IMR-90 (cell line): Measurements from ENCODE around the gene MEIS2. TPM values are rescaled to one million over a fixed set of nuclear protein-coding genes. Genes with fewer than 3 reads are reported as not detected.

Experiments used
- ATAC-seq: fragments of 200-7000 bp; cut with Tn5 transposase; 2 replicates; pipeline ENCODE4 v1.9.1; 2020; ENCODE audit warnings: low read depth, mild to moderate bottlenecking, moderate library complexity
- BruUV-seq: library from RNA; stranded (reverse); fragments of 400-500 nt; replicated peaks from 2 replicates; lab custom pipeline; 2021; lab: Mats Ljungman, UMichigan
- CTCF ChIA-PET: fragments of 300-600 bp; formaldehyde crosslinking; extraction: SDS; loops from one replicate; lab custom pipeline; 2021; ENCODE audit warnings: antibody characterized with exemption; lab: Yijun Ruan, JAX
- POLR2A ChIA-PET: fragments of 300-600 bp; sonication (Branson Sonifier 250); formaldehyde crosslinking; loops from one replicate; lab custom pipeline; 2022; ENCODE audit warnings: antibody characterized with exemption; ENCODE audit not compliant: unreplicated experiment; lab: Charles Lee
- DNase-seq: peaks from one replicate; pipeline ENCODE4 v3.0.0; 2013
- H2AFZ ChIP-seq: replicated peaks from 2 replicates; pipeline ENCODE3; 2013; ENCODE audit warnings: low read length, mild to moderate bottlenecking; ENCODE audit not compliant: poor library complexity
- H2AK5ac ChIP-seq: 2 replicates; pipeline ENCODE4 v1.6.1; 2013; ENCODE audit warnings: low read depth, low read length, inconsistent platforms
- H2AK9ac ChIP-seq: replicated peaks from 2 replicates; pipeline ENCODE3; 2013; ENCODE audit warnings: mild to moderate bottlenecking, low read depth, low read length, moderate library complexity; ENCODE audit not compliant: poor library complexity
- H2BK120ac ChIP-seq: 2 replicates; pipeline ENCODE4 v1.6.1; 2013; ENCODE audit warnings: low read depth, low read length, inconsistent platforms
- H2BK15ac ChIP-seq: 3 replicates; pipeline ENCODE4 v1.6.1; 2013; ENCODE audit warnings: low read depth, low read length, inconsistent platforms
- H2BK20ac ChIP-seq: 2 replicates; pipeline ENCODE4 v1.6.1; 2013; ENCODE audit warnings: low read depth, mild to moderate bottlenecking, inconsistent platforms, low read length, moderate library complexity
- H2BK5ac ChIP-seq: 2 replicates; pipeline ENCODE4 v1.6.1; 2013; ENCODE audit warnings: mild to moderate bottlenecking, low read depth, low read length, inconsistent platforms; ENCODE audit not compliant: poor library complexity, severe bottlenecking
- H3K14ac ChIP-seq: replicated peaks from 2 replicates; pipeline ENCODE4 v1.6.1; 2013; ENCODE audit warnings: low read depth, low read length, inconsistent platforms
- H3K18ac ChIP-seq: 2 replicates; pipeline ENCODE4 v1.6.1; 2013; ENCODE audit warnings: low read depth, low read length, control low read depth
- H3K23ac ChIP-seq: 2 replicates; pipeline ENCODE4 v1.6.1; 2013; ENCODE audit warnings: low read depth, low read length, inconsistent platforms
- H3K27ac ChIP-seq: 2 replicates; pipeline ENCODE4 v1.5.1; 2013; ENCODE audit warnings: mild to moderate bottlenecking, control low read depth, low read length; ENCODE audit not compliant: insufficient read depth
- H3K27me3 ChIP-seq: 2 replicates; pipeline ENCODE4 v1.6.1; 2013; ENCODE audit warnings: low read length; ENCODE audit not compliant: control insufficient read depth, insufficient read depth
- H3K36me3 ChIP-seq: 2 replicates; pipeline ENCODE4 v1.6.1; 2013; ENCODE audit warnings: low read length, mixed read lengths; ENCODE audit not compliant: control insufficient read depth, insufficient read depth
- H3K4ac ChIP-seq: 2 replicates; pipeline ENCODE4 v1.6.1; 2013; ENCODE audit warnings: low read depth, low read length, inconsistent platforms
- H3K4me1 ChIP-seq: 2 replicates; pipeline ENCODE4 v1.6.1; 2013; ENCODE audit warnings: low read length, mixed read lengths; ENCODE audit not compliant: control insufficient read depth, insufficient read depth
- H3K4me2 ChIP-seq: 2 replicates; pipeline ENCODE4 v1.6.1; 2013; ENCODE audit warnings: low read depth, mild to moderate bottlenecking, control low read depth, low read length, moderate library complexity
- H3K4me3 ChIP-seq: 2 replicates; pipeline ENCODE4 v1.5.1; 2013; ENCODE audit warnings: low read depth, mild to moderate bottlenecking, control low read depth, low read length, moderate library complexity; ENCODE audit not compliant: insufficient read depth
- H3K56ac ChIP-seq: 2 replicates; pipeline ENCODE4 v1.6.1; 2013; ENCODE audit warnings: low read length, inconsistent platforms; ENCODE audit not compliant: insufficient read depth; ENCODE audit errors: extremely low read depth
- H3K79me1 ChIP-seq, 2 experiments: 2 replicates each; pipeline ENCODE4 v1.6.1; 2013; ENCODE audit warnings: low read length in 2 of 2, inconsistent platforms in 1 of 2, low read depth in 1 of 2
- H3K9ac ChIP-seq: 2 replicates; pipeline ENCODE4 v1.6.1; 2013; ENCODE audit warnings: low read depth, low read length, control low read depth
- H3K9me1 ChIP-seq: 2 replicates; pipeline ENCODE4 v1.6.1; 2013; ENCODE audit warnings: low read length, inconsistent platforms; ENCODE audit not compliant: insufficient read depth
- H3K9me3 ChIP-seq: 2 replicates; pipeline ENCODE4 v1.6.1; 2013; ENCODE audit warnings: low read length; ENCODE audit not compliant: control insufficient read depth, insufficient read depth
- H4K20me1 ChIP-seq: 2 replicates; pipeline ENCODE4 v1.6.1; 2013; ENCODE audit warnings: low read length, inconsistent platforms; ENCODE audit not compliant: insufficient read depth
- H4K5ac ChIP-seq: 2 replicates; pipeline ENCODE4 v1.6.1; 2013; ENCODE audit warnings: mild to moderate bottlenecking, low read depth, low read length, control low read depth
- H4K8ac ChIP-seq, 2 experiments: 2 replicates each; pipeline ENCODE4 v1.6.1; 2013; ENCODE audit warnings: low read depth in 2 of 2, low read length in 2 of 2, control low read depth in 1 of 2, inconsistent platforms in 1 of 2
- H4K91ac ChIP-seq: 2 replicates; pipeline ENCODE4 v1.6.1; 2013; ENCODE audit warnings: low read depth, low read length, inconsistent platforms; ENCODE audit not compliant: insufficient read depth
- BHLHE40 ChIP-seq: fragments of 150-350 bp; IDR thresholded peaks from 2 replicates; pipeline ENCODE4 v1.6.1; 2016; ENCODE audit warnings: mild to moderate bottlenecking, low read depth, low read length
- CEBPB ChIP-seq: IDR thresholded peaks from 2 replicates; pipeline ENCODE4 v1.6.1; 2012; ENCODE audit warnings: low read depth, low read length, improper control_type of control experiment
- FOS ChIP-seq: fragments of 150-350 bp; IDR thresholded peaks from 2 replicates; pipeline ENCODE4 v1.6.1; 2016; ENCODE audit warnings: low read depth, low read length
- MAFK ChIP-seq: IDR thresholded peaks from 2 replicates; pipeline ENCODE4 v1.6.1; 2012; ENCODE audit warnings: low read depth, low read length, improper control_type of control experiment
- MXI1 ChIP-seq: IDR thresholded peaks from 2 replicates; pipeline ENCODE4 v1.6.1; 2012; ENCODE audit warnings: low read depth, mild to moderate bottlenecking, low read length, moderate library complexity, borderline replicate concordance
- NFE2L2 ChIP-seq: fragments of 150-350 bp; IDR thresholded peaks from 2 replicates; pipeline ENCODE4 v1.6.1; 2016; ENCODE audit warnings: low read depth, mild to moderate bottlenecking, low read length
- POLR2A ChIP-seq: IDR thresholded peaks from 2 replicates; pipeline ENCODE4 v1.6.1; 2012; ENCODE audit warnings: mild to moderate bottlenecking, low read depth, low read length
- RCOR1 ChIP-seq: IDR thresholded peaks from 2 replicates; pipeline ENCODE4 v1.6.1; 2012; ENCODE audit warnings: mild to moderate bottlenecking, low read length, improper control_type of control experiment; ENCODE audit not compliant: insufficient replicate concordance
- SMC3 ChIP-seq: fragments of 150-350 bp; IDR thresholded peaks from 2 replicates; pipeline ENCODE4 v1.6.1; 2016; ENCODE audit warnings: low read depth, mild to moderate bottlenecking, antibody characterized with exemption, low read length, moderate library complexity
- USF2 ChIP-seq: fragments of 150-350 bp; IDR thresholded peaks from 2 replicates; pipeline ENCODE4 v1.6.1; 2017; ENCODE audit warnings: mild to moderate bottlenecking, antibody characterized with exemption, low read length, low read depth
- WGBS, 2 experiments: methylation state at CpG; one replicate each; pipeline versions ENCODE4 v1.1.5 to v1.1.7; 2013; ENCODE audit warnings: missing lambda C conversion rate in 2 of 2; ENCODE audit not compliant: insufficient read length in 1 of 2; ENCODE audit errors: extremely low coverage in 2 of 2; 5-methylcytosine and 5-hydroxymethylcytosine counted together
- dilution Hi-C: fragments of 300-500 bp; cut with HindIII; formaldehyde crosslinking; loops from one replicate; pipeline ENCODE4 v1.14.3; 2018; ENCODE audit warnings: low sequenced_read_pairs; ENCODE audit not compliant: unreplicated experiment
- in situ Hi-C: fragments of 300-500 bp; cut with MboI; formaldehyde crosslinking; loops from 3 replicates; pipeline ENCODE4 v1.14.3; 2019; ENCODE audit warnings: low sequenced_read_pairs, inconsistent platforms, mixed read lengths
- intact Hi-C: fragments of 100-400 bp; cut with micrococcal nuclease; formaldehyde crosslinking; loops from 2 replicates; pipeline ENCODE4 v1.10.0; 2022
- polyA plus RNA-seq, 3 experiments: library from polyadenylated mRNA; depleted of rRNA; stranded (reverse); fragments of >200 nt; gene quantifications; 2 replicates each; pipeline ENCODE4 v1.2.3, GENCODE V29; 2012; ENCODE audit warnings: low replicate concordance in 1 of 3
- total RNA-seq: library from RNA; depleted of rRNA; stranded (reverse); fragments of >200 nt; gene quantifications from 2 replicates; pipeline ENCODE4 v1.2.3, GENCODE V29; 2012

MEIS2 gene
- total and polyA plus RNA-seq, 2 of the 4 experiments (the other 2 are of a cell fraction): 70.1 to 71.3 TPM

- ChIA-PET POLR2A (no interaction called here), CTCF (no interaction called here)
- H3K18ac ChIP-seq: no peak overlapping the region
- intact Hi-C loops (no loop called here), dilution Hi-C loops (no loop called here), in situ Hi-C loops (no loop called here)
- no peak overlapping the region for H2BK120ac ChIP-seq
- ATAC-seq (no peak), DNase-seq (no peak)
- H2BK20ac ChIP-seq: no peak overlapping the region
- H3K36me3 ChIP-seq: peaks cover 9% of the 10 kb centered on the region
- 0 out of 2 replicates have a peak, but pooled peaks cover 2% of the 10 kb centered on the region for H3K4me1 ChIP-seq
- H3K56ac ChIP-seq: no peak overlapping the region
- no peak overlapping the region for H3K4me2 ChIP-seq
- H3K4me3 ChIP-seq: no peak overlapping the region
- BruUV-seq: no TSS peak
- no peak overlapping the region for H2BK15ac ChIP-seq
- no peak overlapping the region for H3K23ac ChIP-seq
- no peak overlapping the region for H2AK9ac ChIP-seq
- peaks cover 4% of the 10 kb centered on the region; the same call in 1 of the 2 replicates for H4K20me1 ChIP-seq
- no peak overlapping the region for H2AFZ ChIP-seq
- TF ChIP-seq USF2: no peak
- TF ChIP-seq NFE2L2: no peak
- TF ChIP-seq BHLHE40: no peak
- TF ChIP-seq SMC3: no peak
- TF ChIP-seq MXI1: no peak
- TF ChIP-seq MAFK: no peak
- TF ChIP-seq POLR2A: no peak
- no peak for TF ChIP-seq RCOR1
- TF ChIP-seq FOS: no peak
- TF ChIP-seq CEBPB: no peak
- no peaks in the 10 kb centered on the region for H3K9me1 ChIP-seq
- H2BK5ac ChIP-seq: no peak overlapping the region
- peaks cover 7 to 21% of the 10 kb centered on the region in 2 experiments; a peak in 3 of 4 replicates for H3K79me1 ChIP-seq
- H4K5ac ChIP-seq: no peak overlapping the region
- H4K8ac ChIP-seq: no peak overlapping the region
- no peak overlapping the region for H3K14ac ChIP-seq
- no peak overlapping the region for H3K9ac ChIP-seq
- H3K4ac ChIP-seq: no peak overlapping the region
- H3K27me3 ChIP-seq: no peaks in the 10 kb centered on the region
- H3K9me3 ChIP-seq: peaks cover 3% of the 10 kb centered on the region
- no peak overlapping the region for H3K27ac ChIP-seq
- no peak overlapping the region for H2AK5ac ChIP-seq
- WGBS, 2 experiments: no CpG with 5 or more reads among the region's 1 CpG
- no peak overlapping the region for H4K91ac ChIP-seq
Measured at GRCh38 chr15:36999778-37000177, 100.6 kb downstream of the MEIS2 start.
